ENCODE results near the gene TENM4.

- TF ChIP-seq, protein P1, sequence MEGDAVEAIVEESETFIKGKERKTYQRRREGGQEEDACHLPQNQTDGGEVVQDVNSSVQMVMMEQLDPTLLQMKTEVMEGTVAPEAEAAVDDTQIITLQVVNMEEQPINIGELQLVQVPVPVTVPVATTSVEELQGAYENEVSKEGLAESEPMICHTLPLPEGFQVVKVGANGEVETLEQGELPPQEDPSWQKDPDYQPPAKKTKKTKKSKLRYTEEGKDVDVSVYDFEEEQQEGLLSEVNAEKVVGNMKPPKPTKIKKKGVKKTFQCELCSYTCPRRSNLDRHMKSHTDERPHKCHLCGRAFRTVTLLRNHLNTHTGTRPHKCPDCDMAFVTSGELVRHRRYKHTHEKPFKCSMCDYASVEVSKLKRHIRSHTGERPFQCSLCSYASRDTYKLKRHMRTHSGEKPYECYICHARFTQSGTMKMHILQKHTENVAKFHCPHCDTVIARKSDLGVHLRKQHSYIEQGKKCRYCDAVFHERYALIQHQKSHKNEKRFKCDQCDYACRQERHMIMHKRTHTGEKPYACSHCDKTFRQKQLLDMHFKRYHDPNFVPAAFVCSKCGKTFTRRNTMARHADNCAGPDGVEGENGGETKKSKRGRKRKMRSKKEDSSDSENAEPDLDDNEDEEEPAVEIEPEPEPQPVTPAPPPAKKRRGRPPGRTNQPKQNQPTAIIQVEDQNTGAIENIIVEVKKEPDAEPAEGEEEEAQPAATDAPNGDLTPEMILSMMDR (IDR thresholded peaks at IDR 0.05; ENCODE audit: low read depth, low read length, poor library complexity, severe bottlenecking) = no peak
- TF ChIP-seq EZH2phosphoT487 (IDR thresholded peaks at IDR 0.05; ENCODE audit: borderline replicate concordance, low read length) = no peak
Observed at GRCh38 chr11:78641541-78641940, 799.3 kb downstream of the TENM4 start.

Measured in DOHH2 (cell line).